ENCODE measurements around the gene MMP2. TPM values are rescaled to one million over a fixed set of nuclear protein-coding genes. Genes with fewer than 3 reads are reported as not detected.

The MMP2 gene
- total and polyA plus RNA-seq, 2 of the 13 experiments (the other 11 are each of a cell fraction or from before 2014, with no cell fraction given): 0.31 to 1.3 TPM

- TF ChIP-seq MAF1 (CRISPR knock-in tag; IDR thresholded peaks at IDR 0.05; ENCODE audit: borderline replicate concordance) (no peak), AKNA (CRISPR knock-in tag; IDR thresholded peaks at IDR 0.05; ENCODE audit: borderline replicate concordance) (no peak), ZNF367 (CRISPR knock-in tag; IDR thresholded peaks at IDR 0.05; ENCODE audit: borderline replicate concordance) (no peak), ZNF569 (CRISPR knock-in tag; IDR thresholded peaks at IDR 0.05; ENCODE audit: borderline replicate concordance) (no peak), ZNF629 (CRISPR knock-in tag; conservative IDR thresholded peaks at IDR 0.05) (no peak), ZSCAN25 (CRISPR knock-in tag; IDR thresholded peaks at IDR 0.05) (no peak)
- Histone ChIP-seq H3K4me1 (ENCODE audit: insufficient read depth, low read length) (peaks cover 1% of the 10 kb centered on the region; the same call in 1 of the 2 replicates), H3K79me2 (ENCODE audit: insufficient read depth, low read length) (no peaks in the 10 kb centered on the region), H3K9ac (ENCODE audit: insufficient read depth, low read depth, low read length) (no peak overlapping the region), H4K20me1 (ENCODE audit: insufficient read depth, low read length) (no peaks in the 10 kb centered on the region), H3K27me3 (ENCODE audit: control insufficient read depth in 1 of 2, insufficient read depth in 2 of 2, low read length in 2 of 2) (peaks cover 0 to 13% of the 10 kb centered on the region in 2 experiments; a peak in 2 of 5 replicates), H3K4me3 (replicated peaks in 1 of 3; ENCODE audit: insufficient read depth in 1 of 3, low read depth in 2 of 3, low read length in 3 of 3) (no peak overlapping the region), H3K36me3 (replicated peaks in 1 of 2; ENCODE audit: control insufficient read depth in 1 of 2, insufficient read depth in 2 of 2, low read length in 2 of 2) (no peaks in the 10 kb centered on the region), H3K9me3 (ENCODE audit: low read length) (no peaks in the 10 kb centered on the region), H3K4me2 (ENCODE audit: low read depth, low read length) (no peak overlapping the region), H3K27ac (ENCODE audit: extremely low read length, insufficient read depth, low read length) (no peak overlapping the region), H2AFZ (ENCODE audit: low read length) (no peak overlapping the region)
- intact Hi-C loops (cut with micrococcal nuclease; ENCODE audit: unreplicated experiment) (no loop called here), in situ Hi-C loops (cut with HindIII; ENCODE audit: extremely low pct_ligation_motif_present, low pct_unique_long_range_greater_than_20kb) (no loop called here)
- DNase-seq (ENCODE audit: low spot score): no peak
- CTCF ChIA-PET (ENCODE audit: low intra/inter-chr PET ratio, low total read pairs): no interaction called here
- no TSS peak for BruUV-seq (replicated peaks)
- ATAC-seq: no peak
- no peak for FAIRE-seq
- POLR2A ChIA-PET: no interaction called here
Observed at GRCh38 chr16:55438281-55438680, 40.7 kb upstream of the MMP2 start.

All from HepG2 (cell line).